Right lobe of liver (tissue), 6 donors: ENCODE data around the gene KIAA0513. TPM values are rescaled to one million over a fixed set of nuclear protein-coding genes. Genes with fewer than 3 reads are reported as not detected.

ENCODE experiments used
- ATAC-seq, 4 donors: fragments of 200-7000 bp; cut with Tn5 transposase; one replicate each; pipeline ENCODE4 v1.9.1; 2020; ENCODE audit warnings: mild to moderate bottlenecking in 4 of 4, moderate library complexity in 4 of 4
- DNase-seq, 3 donors: peaks; one replicate each; pipeline ENCODE4 v3.0.0-alpha.2; 2020
- H3K27ac ChIP-seq, 3 donors: fragments of 200-600 bp; one replicate each; pipeline ENCODE4 v1.8.0; 2022
- H3K27me3 ChIP-seq, 2 donors: fragments of 200-600 bp; one replicate each; pipeline ENCODE4 v1.8.0; 2022
- H3K36me3 ChIP-seq, 4 donors: fragments of 200-600 bp; sonication (generic) in 1 of 4; one replicate each; pipeline versions ENCODE4 v1.5.1 to v1.8.0; 2017 to 2022; ENCODE audit warnings: control low read depth in 1 of 4
- H3K4me1 ChIP-seq, 4 donors: fragments of 200-600 bp; sonication (generic) in 1 of 4; one replicate each; pipeline versions ENCODE4 v1.5.1 to v1.8.0; 2017 to 2022; ENCODE audit warnings: control low read depth in 1 of 4
- H3K4me3 ChIP-seq, 3 donors: fragments of 200-600 bp; one replicate each; pipeline ENCODE4 v1.8.0; 2022
- H3K9me3 ChIP-seq, 4 donors: fragments of 200-600 bp; sonication (generic) in 1 of 4; one replicate each; pipeline versions ENCODE4 v1.5.1 to v1.8.0; 2017 to 2022; ENCODE audit warnings: control low read depth in 1 of 4
- CTCF ChIP-seq, 4 donors: fragments of 200-600 bp in 3 of 4; fragments of 450-650 bp in 1 of 4; IDR thresholded peaks; one replicate each; pipeline versions ENCODE4 v1.5.1 to v1.8.0; 2016 to 2022; ENCODE audit warnings: antibody characterized with exemption in 4 of 4, mild to moderate bottlenecking in 2 of 4
- POLR2A ChIP-seq: fragments of 450-650 bp; IDR thresholded peaks from one replicate; pipeline ENCODE4 v1.6.1; 2017; ENCODE audit warnings: antibody characterized with exemption, mild to moderate bottlenecking
- WGBS: methylation state at CpG from one replicate; pipeline ENCODE4 v1.1.6; 2018; ENCODE audit warnings: low coverage, low lambda C conversion rate; ENCODE audit not compliant: insufficient coverage; ENCODE audit errors: missing lambda C conversion rate; 5-methylcytosine and 5-hydroxymethylcytosine counted together
- intact Hi-C, 2 donors: fragments of 100-400 bp; cut with DNase I; formaldehyde crosslinking; loops; one replicate each; pipeline versions ENCODE4 v1.11.2 to v1.14.1; 2022
- long read RNA-seq: library from polyadenylated mRNA; unstranded; transcript quantifications from one replicate; pipeline ENCODE4 v2.0.0, GENCODE V29; 2019
- total RNA-seq, 6 experiments: library from RNA; depleted of rRNA in 2 of 6; stranded (reverse); fragments of >200 nt in 2 of 6; fragmentation: NEBNext Ultra II Directional in 3 of 6; extraction: Animal tissue kit (Norgen Biotek cat#: 25700) in 3 of 6; gene quantifications; one replicate each; pipeline versions ENCODE4 v1.1.0 to v1.2.4, GENCODE V29; 2016 to 2023
- donor health status: DM: no; HTN: yes; CAD: no.
- donor health status: DM: no; HTN: no; CAD: no.
- donor health status: DM: no; HTN: no; CAD: no.
- donor health status: DM: no; HTN: yes; CAD: no.
- donor health status: DM: no; HTN: yes; CAD: no.

The KIAA0513 gene
- total RNA-seq: 1 to 10 TPM; 2.6 to 7.4 (median 4.7) TPM
- long read RNA-seq: 0 reads

- H3K4me1 ChIP-seq: peaks cover 0 to 14% (median 0%) of the 10 kb centered on the region in 4 donors
- peak within 1 kb of the TSS; percentile 64 to 81 (median 69) for H3K4me3 ChIP-seq
- H3K27me3 ChIP-seq: no peaks in the 10 kb centered on the region
- H3K27ac ChIP-seq: peak within 1 kb of the TSS; percentile 61 to 82 (median 75)
- TF ChIP-seq CTCF (IDR thresholded peaks at IDR 0.05) (peak in 3 of 4 donors; percentile 21 to 34 (median 24)), POLR2A (peak; percentile 95)
- WGBS: under 1% methylated on average over 26 of the region's 59 CpGs
- ATAC-seq (peak; percentile 93 to 97 (median 94)), DNase-seq (peak; percentile 97)
- no peaks in the 10 kb centered on the region for H3K36me3 ChIP-seq
- no peaks in the 10 kb centered on the region for H3K9me3 ChIP-seq
- intact Hi-C loops: no loop called here
Measured at GRCh38 chr16:85027349-85027957, at the start of gene KIAA0513. TSS of gene KIAA0513 (plus strand) at chr16:85027795. CDS start at chr16:85067072, 39,277 bp downstream.

GRCh38 chr16:84979516-84979915, 48.1 kb upstream of the KIAA0513 start:
- intact Hi-C loops: no loop called here
- WGBS: 90% methylated on average over 4 of the region's 4 CpGs

GRCh38 chr16:84982434-84982833, 45.2 kb upstream of the KIAA0513 start:
- Histone ChIP-seq H3K4me1 (no peaks in the 10 kb centered on the region), H3K9me3 (no peaks in the 10 kb centered on the region), H3K27ac (no peak overlapping the region), H3K27me3 (no peaks in the 10 kb centered on the region), H3K36me3 (peaks cover 4 to 45% (median 16%) of the 10 kb centered on the region in 4 donors), H3K4me3 (no peak overlapping the region)
- WGBS: 59% methylated on average over 8 of the region's 9 CpGs
- TF ChIP-seq POLR2A: no peak
- peak in 1 of 4 donors; percentile 8 for TF ChIP-seq CTCF (IDR thresholded peaks at IDR 0.05)
- no peak for DNase-seq
- intact Hi-C loops: no loop called here
- peak in 3 of 4 donors; percentile 14 to 33 (median 15) for ATAC-seq

More at GRCh38 chr16:84979516-84979915, 48.1 kb upstream of the KIAA0513 start:
- no peak for ATAC-seq
- Histone ChIP-seq H3K4me1 (no peaks in the 10 kb centered on the region), H3K27me3 (no peaks in the 10 kb centered on the region), H3K4me3 (no peak overlapping the region), H3K27ac (no peak overlapping the region), H3K36me3 (peaks cover 4 to 64% (median 26%) of the 10 kb centered on the region in 4 donors), H3K9me3 (no peaks in the 10 kb centered on the region)
- DNase-seq: no peak
- no peak for TF ChIP-seq CTCF (IDR thresholded peaks at IDR 0.05)
- TF ChIP-seq POLR2A: no peak

GRCh38 chr16:84985079-84986065, 42.2 kb upstream of the KIAA0513 start:
- no peaks in the 10 kb centered on the region for H3K27me3 ChIP-seq
- peaks cover 0 to 53% (median 21%) of the 10 kb centered on the region in 4 donors for H3K36me3 ChIP-seq
- H3K4me1 ChIP-seq: no peaks in the 10 kb centered on the region
- no peak overlapping the region for H3K27ac ChIP-seq
- TF ChIP-seq CTCF (IDR thresholded peaks at IDR 0.05): no peak
- TF ChIP-seq POLR2A: no peak
- WGBS: 77% methylated on average over 12 of the region's 15 CpGs
- DNase-seq (no peak), ATAC-seq (peak in 1 of 4 donors; percentile 25)
- no peaks in the 10 kb centered on the region for H3K9me3 ChIP-seq
- intact Hi-C loops: no loop called here
- H3K4me3 ChIP-seq: no peak overlapping the region
